Neural crest cell (in vitro differentiated cells): ENCODE data around the gene ARHGEF18. TPM values are rescaled to one million over a fixed set of nuclear protein-coding genes. Genes with fewer than 3 reads are reported as not detected.

Experiments
- DNase-seq: peaks from one replicate; pipeline ENCODE4 v3.0.0; 2021; ENCODE audit warnings: low read depth, mixed read lengths, low spot score
- H3K27ac Mint-ChIP-seq: one replicate; pipeline ENCODE4 v1.8.0; 2021; ENCODE audit warnings: mild to moderate bottlenecking, mixed read lengths; ENCODE audit not compliant: unreplicated experiment
- H3K27me3 Mint-ChIP-seq: 2 replicates; pipeline ENCODE4 v1.8.0; 2021; ENCODE audit warnings: low read depth, mild to moderate bottlenecking, mixed read lengths
- H3K36me3 Mint-ChIP-seq: 2 replicates; pipeline ENCODE4 v1.8.0; 2021; ENCODE audit warnings: low read depth, mild to moderate bottlenecking, mixed read lengths
- H3K4me1 Mint-ChIP-seq: 2 replicates; pipeline ENCODE4 v1.8.0; 2021; ENCODE audit warnings: mixed read lengths
- H3K4me3 Mint-ChIP-seq: one replicate; pipeline ENCODE4 v1.8.0; 2021; ENCODE audit warnings: mild to moderate bottlenecking, mixed read lengths
- H3K9me3 Mint-ChIP-seq: 2 replicates; pipeline ENCODE4 v1.8.0; 2021; ENCODE audit warnings: mixed read lengths
- CTCF ChIP-seq: fragments of 200-600 bp; sonication (generic); conservative IDR thresholded peaks from 2 replicates; pipeline ENCODE4 v1.5.0; 2021; ENCODE audit warnings: antibody characterized with exemption, mild to moderate bottlenecking
- total RNA-seq: library from RNA; stranded (reverse); gene quantifications from 2 replicates; pipeline ENCODE4 v1.2.1, GENCODE V29; 2021

The ARHGEF18 gene
- total RNA-seq, 1 donor from 2014 or later = 36.5 TPM

DNA sequence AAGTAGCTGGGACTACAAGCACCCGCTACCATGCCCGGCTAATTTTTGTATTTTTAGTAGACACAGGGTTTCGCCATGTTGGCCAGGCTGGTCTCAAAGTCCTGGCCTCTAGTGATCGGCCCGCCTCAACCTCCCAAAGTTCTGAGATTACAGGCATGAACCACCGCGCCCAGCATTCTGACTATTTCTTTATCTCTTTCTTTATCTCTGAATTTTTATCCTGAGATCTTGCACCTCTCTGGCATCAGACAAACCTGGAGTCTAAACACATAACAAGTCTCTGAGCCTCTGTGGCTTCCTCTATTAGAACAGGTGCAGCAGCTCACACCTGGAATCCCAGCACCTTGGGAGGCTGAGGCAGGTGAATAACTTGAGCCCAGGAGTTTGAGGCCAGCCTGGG is 28.5 kb downstream of the ARHGEF18 start:
- TF ChIP-seq CTCF = no peak
- H3K27me3 Mint-ChIP-seq = no peaks in the 10 kb centered on the region
- no peak overlapping the region for H3K27ac Mint-ChIP-seq
- no peaks in the 10 kb centered on the region for H3K9me3 Mint-ChIP-seq
- no peak for DNase-seq
- H3K4me1 Mint-ChIP-seq = no peaks in the 10 kb centered on the region
- no peaks in the 10 kb centered on the region for H3K36me3 Mint-ChIP-seq
- H3K4me3 Mint-ChIP-seq = no peak overlapping the region

- Mint-ChIP-seq H3K4me1 (no peaks in the 10 kb centered on the region), H3K36me3 (no peaks in the 10 kb centered on the region), H3K9me3 (no peaks in the 10 kb centered on the region), H3K27me3 (no peaks in the 10 kb centered on the region), H3K27ac (no peak overlapping the region), H3K4me3 (no peak overlapping the region)
- no peak for TF ChIP-seq CTCF
- no peak for DNase-seq
Measured at GRCh38 chr19:7381073-7381390, 32.3 kb downstream of the ARHGEF18 start.

GRCh38 chr19:7382694-7383093 is 34.0 kb downstream of the ARHGEF18 start:
- Mint-ChIP-seq H3K4me3 (no peak overlapping the region), H3K9me3 (no peaks in the 10 kb centered on the region), H3K27ac (no peak overlapping the region), H3K27me3 (no peaks in the 10 kb centered on the region), H3K36me3 (no peaks in the 10 kb centered on the region), H3K4me1 (no peaks in the 10 kb centered on the region)
- DNase-seq = no peak
- no peak for TF ChIP-seq CTCF

DNA sequence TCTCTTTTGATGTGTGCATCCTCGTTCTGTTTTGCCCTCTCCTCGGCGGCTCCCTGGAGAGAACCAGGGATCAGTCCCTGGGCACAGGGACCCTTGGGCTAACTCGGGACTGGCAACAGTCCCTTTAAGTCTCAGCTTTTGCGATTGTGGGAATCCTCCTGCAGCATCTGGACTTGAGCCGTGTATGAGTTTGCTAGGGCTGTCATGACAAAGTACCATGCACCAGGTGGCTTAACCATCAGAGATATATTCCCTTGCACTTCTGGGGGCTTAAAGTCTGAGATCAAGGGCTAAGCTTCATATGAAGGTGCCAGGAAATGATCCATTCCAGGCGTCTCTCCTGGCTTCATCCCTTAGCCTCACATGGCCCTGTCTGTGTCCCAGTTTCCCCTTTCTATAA is 34.5 kb downstream of the ARHGEF18 start:
- Mint-ChIP-seq H3K27me3 (no peaks in the 10 kb centered on the region), H3K27ac (no peak overlapping the region), H3K9me3 (no peaks in the 10 kb centered on the region), H3K4me1 (no peaks in the 10 kb centered on the region), H3K36me3 (no peaks in the 10 kb centered on the region), H3K4me3 (no peak overlapping the region)
- TF ChIP-seq CTCF = no peak
- DNase-seq = no peak

DNA sequence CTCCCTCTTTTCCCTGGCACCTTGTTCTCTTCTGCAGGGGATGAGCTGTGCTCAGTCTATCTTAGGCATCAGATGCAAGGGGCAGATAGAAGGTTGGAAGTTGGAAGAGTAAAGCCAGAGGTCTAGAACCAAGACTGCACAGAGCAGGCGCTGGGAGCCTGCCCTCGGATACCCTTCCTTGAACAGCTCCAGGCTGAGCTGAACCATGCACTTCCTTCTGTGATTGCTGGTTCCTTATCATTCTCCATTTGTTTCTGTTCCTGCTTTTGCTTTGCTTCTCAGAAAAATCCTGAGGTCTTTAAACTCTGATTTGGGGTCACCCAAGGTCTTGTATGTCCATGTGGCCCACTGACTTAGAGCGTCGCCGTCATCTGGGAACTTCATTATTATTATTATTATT is 36.3 kb downstream of the ARHGEF18 start:
- no peaks in the 10 kb centered on the region for H3K36me3 Mint-ChIP-seq
- no peak for TF ChIP-seq CTCF
- H3K4me1 Mint-ChIP-seq = no peaks in the 10 kb centered on the region
- no peaks in the 10 kb centered on the region for H3K27me3 Mint-ChIP-seq
- H3K4me3 Mint-ChIP-seq = no peak overlapping the region
- no peaks in the 10 kb centered on the region for H3K9me3 Mint-ChIP-seq
- H3K27ac Mint-ChIP-seq = no peak overlapping the region
- no peak for DNase-seq

DNA sequence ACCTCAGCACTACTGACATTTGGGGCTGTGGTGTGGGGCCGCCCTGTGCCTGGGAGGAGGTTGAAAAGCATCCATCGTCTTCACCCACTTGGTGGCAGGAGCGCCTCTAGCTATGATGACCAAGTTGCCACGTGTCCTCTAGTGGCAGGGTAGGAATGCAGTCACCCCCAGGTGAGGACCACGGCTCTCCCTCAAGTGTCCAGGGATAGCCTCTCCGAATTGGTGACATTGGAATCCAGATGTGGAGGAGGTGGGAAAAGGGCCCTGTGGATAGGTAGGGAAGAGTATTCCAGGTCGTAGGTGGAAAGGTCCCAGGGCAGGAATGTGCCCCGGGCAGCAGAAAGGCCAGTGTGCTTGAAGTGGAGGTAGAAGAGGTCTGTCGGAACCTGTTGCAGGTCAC is 37.6 kb downstream of the ARHGEF18 start:
- H3K9me3 Mint-ChIP-seq = no peaks in the 10 kb centered on the region
- H3K4me3 Mint-ChIP-seq = no peak overlapping the region
- H3K4me1 Mint-ChIP-seq = no peaks in the 10 kb centered on the region
- no peak for DNase-seq
- H3K27ac Mint-ChIP-seq = no peak overlapping the region
- no peak for TF ChIP-seq CTCF
- H3K27me3 Mint-ChIP-seq = no peaks in the 10 kb centered on the region
- H3K36me3 Mint-ChIP-seq = no peaks in the 10 kb centered on the region
